ENCODE data around the gene PREP. TPM values are rescaled to one million over a fixed set of nuclear protein-coding genes. Genes with fewer than 3 reads are reported as not detected.

Gene PREP
- total and polyA plus RNA-seq, 2 experiments from 2014 or later, result 27.2 to 30.3 TPM

DNA sequence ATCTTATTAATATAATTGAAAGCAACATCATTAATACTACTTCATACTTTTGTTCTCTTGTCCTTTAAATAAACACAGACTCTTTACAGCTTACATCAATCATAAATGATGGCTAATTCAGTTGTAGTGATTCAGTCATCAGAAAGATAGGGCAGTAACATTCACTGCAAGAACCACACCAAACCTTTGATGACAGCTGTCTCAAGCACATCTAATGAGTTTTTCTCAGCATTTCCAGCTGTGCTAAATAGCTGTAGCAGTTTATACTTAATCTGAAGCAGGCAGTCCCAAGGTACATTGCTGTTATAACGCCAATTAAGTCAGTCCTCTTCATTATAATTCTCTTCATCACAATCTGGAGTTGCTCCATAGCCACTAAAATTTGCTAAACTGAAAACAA is 45.7 kb downstream of the PREP start:
- no peaks in the 10 kb centered on the region for H3K9me2 ChIP-seq (replicated peaks; ENCODE audit: insufficient read depth)
- no peak overlapping the region for H2AFZ ChIP-seq
- no peak overlapping the region for H3K4me2 ChIP-seq
- H3K36me3 ChIP-seq (replicated peaks; ENCODE audit: insufficient read depth, low read depth), result no peaks in the 10 kb centered on the region
- H3K27me3 ChIP-seq, result no peaks in the 10 kb centered on the region
- no peaks in the 10 kb centered on the region for H3K79me2 ChIP-seq
- no peaks in the 10 kb centered on the region for H3K4me1 ChIP-seq (ENCODE audit: insufficient read depth)
- no peaks in the 10 kb centered on the region for H4K20me1 ChIP-seq (ENCODE audit: insufficient read depth, poor library complexity, severe bottlenecking)
- TF ChIP-seq EZH2 (IDR thresholded peaks at IDR 0.05; ENCODE audit: borderline replicate concordance) (no peak), EZH2phosphoT487 (IDR thresholded peaks at IDR 0.05; ENCODE audit: low read depth, severe bottlenecking, unreplicated experiment) (no peak), CTCF (IDR thresholded peaks at IDR 0.05; ENCODE audit: poor library complexity) (no peak)
- no peaks in the 10 kb centered on the region for H3K9me3 ChIP-seq (ENCODE audit: low read depth)
- H3K27ac ChIP-seq, result no peak overlapping the region
- no peak overlapping the region for H3K4me3 ChIP-seq
- 95% methylated on average over 1 of the region's 1 CpG for WGBS (ENCODE audit: low lambda C conversion rate, missing lambda C conversion rate)
- no peak for DNase-seq (ENCODE audit: low spot score)

DNA sequence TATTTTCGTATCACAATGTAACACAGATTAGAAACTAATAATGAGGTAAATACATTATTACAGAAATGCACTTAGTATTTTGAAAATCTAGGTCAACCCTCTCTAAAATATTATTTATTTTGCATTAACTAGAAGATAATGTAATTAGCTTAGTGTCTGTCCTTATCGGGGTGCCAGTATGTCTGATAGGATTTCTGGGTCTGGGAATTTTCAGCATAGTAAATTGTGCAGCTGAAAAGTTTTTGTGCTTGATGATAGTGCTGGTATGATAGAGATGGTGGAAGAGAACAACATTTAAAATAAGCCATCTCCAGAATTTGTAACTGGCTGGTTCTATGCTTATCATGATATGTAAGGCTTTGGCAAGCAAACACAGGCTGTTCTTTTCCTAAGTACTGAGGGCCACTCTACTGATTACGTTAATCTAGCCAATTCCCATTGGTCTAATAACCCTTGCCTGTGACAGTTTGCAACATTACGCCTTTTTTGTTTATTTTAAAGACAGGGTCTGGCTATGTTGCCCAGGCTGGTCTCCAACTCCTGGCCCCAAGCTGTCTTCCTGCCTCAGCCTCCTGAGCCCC is 50.8 kb downstream of the PREP start:
- H4K20me1 ChIP-seq (ENCODE audit: insufficient read depth, poor library complexity, severe bottlenecking), result no peaks in the 10 kb centered on the region
- H3K4me2 ChIP-seq, result no peak overlapping the region
- H3K36me3 ChIP-seq (replicated peaks; ENCODE audit: insufficient read depth, low read depth), result no peaks in the 10 kb centered on the region
- TF ChIP-seq EZH2phosphoT487 (IDR thresholded peaks at IDR 0.05; ENCODE audit: low read depth, severe bottlenecking, unreplicated experiment), result no peak
- TF ChIP-seq EZH2 (IDR thresholded peaks at IDR 0.05; ENCODE audit: borderline replicate concordance), result no peak
- TF ChIP-seq CTCF (IDR thresholded peaks at IDR 0.05; ENCODE audit: poor library complexity), result no peak
- H3K79me2 ChIP-seq, result no peaks in the 10 kb centered on the region
- no peaks in the 10 kb centered on the region for H3K9me2 ChIP-seq (replicated peaks; ENCODE audit: insufficient read depth)
- WGBS (ENCODE audit: low lambda C conversion rate, missing lambda C conversion rate), result 91% methylated on average over 4 of the region's 4 CpGs
- no peaks in the 10 kb centered on the region for H3K4me1 ChIP-seq (ENCODE audit: insufficient read depth)
- H2AFZ ChIP-seq, result no peak overlapping the region
- H3K9me3 ChIP-seq (ENCODE audit: low read depth), result no peaks in the 10 kb centered on the region
- no peaks in the 10 kb centered on the region for H3K27me3 ChIP-seq
- no peak for DNase-seq (ENCODE audit: low spot score)
- H3K4me3 ChIP-seq, result no peak overlapping the region
- H3K27ac ChIP-seq, result no peak overlapping the region

GRCh38 chr6:105348897-105349296 is 54.0 kb downstream of the PREP start:
- Histone ChIP-seq H4K20me1 (ENCODE audit: insufficient read depth, poor library complexity, severe bottlenecking) (no peaks in the 10 kb centered on the region), H3K9me3 (ENCODE audit: low read depth) (no peaks in the 10 kb centered on the region), H3K4me2 (no peak overlapping the region), H3K27ac (no peak overlapping the region), H3K36me3 (replicated peaks; ENCODE audit: insufficient read depth, low read depth) (no peaks in the 10 kb centered on the region), H3K4me3 (no peak overlapping the region), H3K27me3 (no peaks in the 10 kb centered on the region), H3K4me1 (ENCODE audit: insufficient read depth) (no peaks in the 10 kb centered on the region), H3K79me2 (no peaks in the 10 kb centered on the region), H3K9me2 (replicated peaks; ENCODE audit: insufficient read depth) (no peaks in the 10 kb centered on the region), H2AFZ (no peak overlapping the region)
- DNase-seq (ENCODE audit: low spot score), result no peak
- TF ChIP-seq CTCF (IDR thresholded peaks at IDR 0.05; ENCODE audit: poor library complexity) (no peak), EZH2phosphoT487 (IDR thresholded peaks at IDR 0.05; ENCODE audit: low read depth, severe bottlenecking, unreplicated experiment) (no peak), EZH2 (IDR thresholded peaks at IDR 0.05; ENCODE audit: borderline replicate concordance) (no peak)
- WGBS (ENCODE audit: low lambda C conversion rate, missing lambda C conversion rate), result 100% methylated on average over 1 of the region's 1 CpG
